Measurements from ENCODE around the gene SIGLEC9. TPM values are rescaled to one million over a fixed set of nuclear protein-coding genes. Genes with fewer than 3 reads are reported as not detected.

Gene SIGLEC9
- total RNA-seq, 1 donor from 2014 or later: 0.85 TPM

- Histone ChIP-seq H3K4me3 (no peak overlapping the region), H3K27me3 (no peaks in the 10 kb centered on the region), H3K27ac (no peak overlapping the region), H3K9me3 (no peaks in the 10 kb centered on the region), H3K36me3 (no peaks in the 10 kb centered on the region), H3K4me1 (no peaks in the 10 kb centered on the region)
- no peak for TF ChIP-seq CTCF (IDR thresholded peaks at IDR 0.05)
- intact Hi-C loops (cut with DNase I): no loop called here
- DNase-seq (ENCODE audit: low spot score in 2 of 2): peak in 1 of 2 donors; percentile 56
Measured at GRCh38 chr19:51135986-51136762, 11.5 kb downstream of the SIGLEC9 start.

GRCh38 chr19:51136851-51137551 is 12.3 kb downstream of the SIGLEC9 start:
- DNase-seq (ENCODE audit: low spot score in 2 of 2): peak in 1 of 2 donors; percentile 66
- H3K4me1 ChIP-seq: no peaks in the 10 kb centered on the region
- H3K36me3 ChIP-seq: no peaks in the 10 kb centered on the region
- no peaks in the 10 kb centered on the region for H3K9me3 ChIP-seq
- intact Hi-C loops (cut with DNase I): no loop called here
- no peaks in the 10 kb centered on the region for H3K27me3 ChIP-seq
- no peak for TF ChIP-seq CTCF (IDR thresholded peaks at IDR 0.05)
- no peak overlapping the region for H3K4me3 ChIP-seq
- H3K27ac ChIP-seq: peak overlapping the region in 1 of 2 donors; percentile 32

- H3K4me3 ChIP-seq: no peak overlapping the region
- H3K27ac ChIP-seq: peak overlapping the region in 1 of 2 donors; percentile 32
- no peaks in the 10 kb centered on the region for H3K4me1 ChIP-seq
- TF ChIP-seq CTCF (IDR thresholded peaks at IDR 0.05): no peak
- peak in 1 of 2 donors; percentile 40 for DNase-seq (ENCODE audit: low spot score in 2 of 2)
- no peaks in the 10 kb centered on the region for H3K9me3 ChIP-seq
- H3K27me3 ChIP-seq: no peaks in the 10 kb centered on the region
- H3K36me3 ChIP-seq: no peaks in the 10 kb centered on the region
- intact Hi-C loops (cut with DNase I): no loop called here
Measured at GRCh38 chr19:51137792-51138425, 13.2 kb downstream of the SIGLEC9 start.

GRCh38 chr19:51138549-51138979 is 13.9 kb downstream of the SIGLEC9 start:
- DNase-seq (ENCODE audit: low spot score in 2 of 2): peak; percentile 39 to 70
- H3K27ac ChIP-seq: peak overlapping the region in 1 of 2 donors; percentile 55
- intact Hi-C loops (cut with DNase I): no loop called here
- no peaks in the 10 kb centered on the region for H3K4me1 ChIP-seq
- no peak overlapping the region for H3K4me3 ChIP-seq
- H3K27me3 ChIP-seq: no peaks in the 10 kb centered on the region
- no peak for TF ChIP-seq CTCF (IDR thresholded peaks at IDR 0.05)
- H3K9me3 ChIP-seq: no peaks in the 10 kb centered on the region
- no peaks in the 10 kb centered on the region for H3K36me3 ChIP-seq

GRCh38 chr19:51139299-51140014 is 14.8 kb downstream of the SIGLEC9 start:
- no peak overlapping the region for H3K4me3 ChIP-seq
- peak overlapping the region in 1 of 2 donors; percentile 55 for H3K27ac ChIP-seq
- DNase-seq (ENCODE audit: low spot score in 2 of 2): no peak
- intact Hi-C loops (cut with DNase I): no loop called here
- H3K4me1 ChIP-seq: no peaks in the 10 kb centered on the region
- no peaks in the 10 kb centered on the region for H3K27me3 ChIP-seq
- H3K9me3 ChIP-seq: no peaks in the 10 kb centered on the region
- no peak for TF ChIP-seq CTCF (IDR thresholded peaks at IDR 0.05)
- no peaks in the 10 kb centered on the region for H3K36me3 ChIP-seq

Data from ascending aorta (tissue), 2 donors.